ENCODE data around the gene NFIC.
"Not testable (repeated sequence)": the region's sequence is repeated elsewhere in the genome, so short reads cannot be mapped to it uniquely, and the experiment has no call there.

NFIC gene

GRCh38 chr19:3336680-3337523 is 29.5 kb upstream of the NFIC start:
- no peak for DNase-seq (ENCODE audit: extremely low read depth in 1 of 2, low read depth in 1 of 2)

- peak in 1 of 2 donors; percentile 20 for DNase-seq (ENCODE audit: extremely low read depth in 1 of 2, low read depth in 1 of 2)
Observed at GRCh38 chr19:3338541-3339181, 27.7 kb upstream of the NFIC start.

GRCh38 chr19:3340340-3340739 is 26.0 kb upstream of the NFIC start:
- no peak for DNase-seq (ENCODE audit: extremely low read depth in 1 of 2, low read depth in 1 of 2)

- DNase-seq (ENCODE audit: extremely low read depth in 1 of 2, low read depth in 1 of 2), result no peak
Observed at GRCh38 chr19:3342246-3342645, 24.1 kb upstream of the NFIC start.

GRCh38 chr19:3342962-3343361 is 23.4 kb upstream of the NFIC start:
- not testable (repeated sequence) for DNase-seq (ENCODE audit: extremely low read depth in 1 of 2, low read depth in 1 of 2)

GRCh38 chr19:3343619-3344502 is 22.5 kb upstream of the NFIC start:
- DNase-seq (ENCODE audit: extremely low read depth in 1 of 2, low read depth in 1 of 2), result no peak

GRCh38 chr19:3344608-3345598 is 21.5 kb upstream of the NFIC start:
- no peak for DNase-seq (ENCODE audit: extremely low read depth in 1 of 2, low read depth in 1 of 2)

GRCh38 chr19:3345850-3346460 is 20.4 kb upstream of the NFIC start:
- DNase-seq (ENCODE audit: extremely low read depth in 1 of 2, low read depth in 1 of 2), result no peak

GRCh38 chr19:3346677-3347353 is 19.6 kb upstream of the NFIC start:
- no peak for DNase-seq (ENCODE audit: extremely low read depth in 1 of 2, low read depth in 1 of 2)

GRCh38 chr19:3348042-3348441 is 18.3 kb upstream of the NFIC start:
- no peak for DNase-seq (ENCODE audit: extremely low read depth in 1 of 2, low read depth in 1 of 2)

- DNase-seq (ENCODE audit: extremely low read depth in 1 of 2, low read depth in 1 of 2), result not testable (repeated sequence)
Observed at GRCh38 chr19:3348469-3348868, 17.9 kb upstream of the NFIC start.

- DNase-seq (ENCODE audit: extremely low read depth in 1 of 2, low read depth in 1 of 2), result no peak
Observed at GRCh38 chr19:3350014-3350663, 16.2 kb upstream of the NFIC start.

- no peak for DNase-seq (ENCODE audit: extremely low read depth in 1 of 2, low read depth in 1 of 2)
Observed at GRCh38 chr19:3351702-3352447, 14.5 kb upstream of the NFIC start.

- no peak for DNase-seq (ENCODE audit: extremely low read depth in 1 of 2, low read depth in 1 of 2)
Observed at GRCh38 chr19:3353493-3353892, 12.9 kb upstream of the NFIC start.

GRCh38 chr19:3356805-3357204 is 9.6 kb upstream of the NFIC start:
- DNase-seq (ENCODE audit: extremely low read depth in 1 of 2, low read depth in 1 of 2), result no peak

- DNase-seq (ENCODE audit: extremely low read depth in 1 of 2, low read depth in 1 of 2), result no peak
Observed at GRCh38 chr19:3357271-3357991, 9.0 kb upstream of the NFIC start.

GRCh38 chr19:3357992-3358688 is 8.2 kb upstream of the NFIC start:
- DNase-seq (ENCODE audit: extremely low read depth in 1 of 2, low read depth in 1 of 2), result no peak
